ENCODE measurements around the gene SLC10A2.
"Not testable (repeated sequence)": the region's sequence is repeated elsewhere in the genome, so short reads cannot be mapped to it uniquely, and the experiment has no call there.

Gene SLC10A2

GRCh38 chr13:103066079-103066780 is at the start of gene SLC10A2:
TSS of gene SLC10A2 (minus strand) at chr13:103066417. CDS start at chr13:103066249, 168 bp downstream.
- DNase-seq (ENCODE audit: low spot score) = no peak

GRCh38 chr13:103107580-103107979 is 41.4 kb upstream of the SLC10A2 start:
- no peak for DNase-seq (ENCODE audit: low spot score)

GRCh38 chr13:103104340-103104739 is 38.1 kb upstream of the SLC10A2 start:
- no peak for DNase-seq (ENCODE audit: low spot score)

GRCh38 chr13:103103456-103103855 is 37.2 kb upstream of the SLC10A2 start:
- DNase-seq (ENCODE audit: low spot score) = not testable (repeated sequence)

- DNase-seq (ENCODE audit: low spot score) = no peak
Measured at GRCh38 chr13:103102482-103102881, 36.3 kb upstream of the SLC10A2 start.

- no peak for DNase-seq (ENCODE audit: low spot score)
Measured at GRCh38 chr13:103101901-103102300, 35.7 kb upstream of the SLC10A2 start.

GRCh38 chr13:103101500-103101899 is 35.3 kb upstream of the SLC10A2 start:
- no peak for DNase-seq (ENCODE audit: low spot score)

GRCh38 chr13:103100830-103101229 is 34.6 kb upstream of the SLC10A2 start:
- DNase-seq (ENCODE audit: low spot score) = no peak

- DNase-seq (ENCODE audit: low spot score) = no peak
Measured at GRCh38 chr13:103099722-103100293, 33.6 kb upstream of the SLC10A2 start.

GRCh38 chr13:103098535-103098934 is 32.3 kb upstream of the SLC10A2 start:
- no peak for DNase-seq (ENCODE audit: low spot score)

- no peak for DNase-seq (ENCODE audit: low spot score)
Measured at GRCh38 chr13:103097366-103097928, 31.2 kb upstream of the SLC10A2 start.

- DNase-seq (ENCODE audit: low spot score) = not testable (repeated sequence)
Measured at GRCh38 chr13:103093649-103094048, 27.4 kb upstream of the SLC10A2 start.

- no peak for DNase-seq (ENCODE audit: low spot score)
Measured at GRCh38 chr13:103087275-103087674, 21.1 kb upstream of the SLC10A2 start.

- DNase-seq (ENCODE audit: low spot score) = no peak
Measured at GRCh38 chr13:103081435-103081834, 15.2 kb upstream of the SLC10A2 start.

GRCh38 chr13:103078158-103078557 is 11.9 kb upstream of the SLC10A2 start:
- DNase-seq (ENCODE audit: low spot score) = no peak

- no peak for DNase-seq (ENCODE audit: low spot score)
Measured at GRCh38 chr13:103068836-103069235, 2.6 kb upstream of the SLC10A2 start.

- no peak for DNase-seq (ENCODE audit: low spot score)
Measured at GRCh38 chr13:103067751-103068555, 1.7 kb upstream of the SLC10A2 start.

GRCh38 chr13:103066781-103067345 is 646 bp upstream of the SLC10A2 start:
- DNase-seq (ENCODE audit: low spot score) = no peak

- no peak for DNase-seq (ENCODE audit: low spot score)
Measured at GRCh38 chr13:103063376-103063775, 2.8 kb downstream of the SLC10A2 start.

GRCh38 chr13:103062079-103062478 is 4.1 kb downstream of the SLC10A2 start:
- DNase-seq (ENCODE audit: low spot score) = no peak

- no peak for DNase-seq (ENCODE audit: low spot score)
Measured at GRCh38 chr13:103056008-103056407, 10.2 kb downstream of the SLC10A2 start.

- DNase-seq (ENCODE audit: low spot score) = no peak
Measured at GRCh38 chr13:103055166-103055565, 11.1 kb downstream of the SLC10A2 start.

Measured in AG08395 (cell line).